Duodenal mucosa (tissue), 2 donors: ENCODE results near the gene IFITM2.
"Not testable (repeated sequence)": the region's sequence is repeated elsewhere in the genome, so short reads cannot be mapped to it uniquely, and the experiment has no call there.

ENCODE experiments used
- H3K27ac ChIP-seq: one replicate; pipeline ENCODE4 v1.7.0; 2013; ENCODE audit warnings: low read depth, low read length
- H3K27me3 ChIP-seq, 2 donors: one replicate each; pipeline ENCODE4 v1.7.0; 2013; ENCODE audit warnings: low read length in 2 of 2, control low read depth in 1 of 2; ENCODE audit not compliant: insufficient read depth in 2 of 2, control insufficient read depth in 1 of 2
- H3K36me3 ChIP-seq, 2 donors: one replicate each; pipeline ENCODE4 v1.7.0; 2013; ENCODE audit warnings: low read length in 2 of 2, control low read depth in 1 of 2; ENCODE audit not compliant: insufficient read depth in 2 of 2, control insufficient read depth in 1 of 2
- H3K4me1 ChIP-seq, 2 donors: one replicate each; pipeline ENCODE4 v1.7.0; 2013; ENCODE audit warnings: low read length in 2 of 2, control low read depth in 1 of 2; ENCODE audit not compliant: insufficient read depth in 2 of 2, control insufficient read depth in 1 of 2
- H3K4me3 ChIP-seq, 2 donors: one replicate each; pipeline ENCODE4 v1.7.0; 2013; ENCODE audit warnings: low read length in 2 of 2, low read depth in 1 of 2
- H3K9ac ChIP-seq, 2 donors: one replicate each; pipeline ENCODE4 v1.7.0; 2013; ENCODE audit warnings: low read length in 2 of 2, low read depth in 1 of 2
- H3K9me3 ChIP-seq, 2 donors: one replicate each; pipeline ENCODE4 v1.7.0; 2013; ENCODE audit warnings: low read length in 2 of 2, control low read depth in 1 of 2; ENCODE audit not compliant: control insufficient read depth in 1 of 2

The IFITM2 gene

GRCh38 chr11:328012-328411 lies 20.4 kb downstream of the IFITM2 start:
- Histone ChIP-seq H3K9ac (no peak overlapping the region), H3K4me3 (no peak overlapping the region), H3K36me3 (no peaks in the 10 kb centered on the region), H3K27me3 (no peaks in the 10 kb centered on the region), H3K9me3 (no peaks in the 10 kb centered on the region), H3K27ac (no peak overlapping the region), H3K4me1 (peaks cover 21 to 23% of the 10 kb centered on the region in 2 donors)

- not testable (repeated sequence) for H3K36me3 ChIP-seq, H3K9ac ChIP-seq, H3K9me3 ChIP-seq, H3K4me3 ChIP-seq, H3K27ac ChIP-seq, H3K27me3 ChIP-seq
- peaks cover 21 to 23% of the 10 kb centered on the region in 2 donors for H3K4me1 ChIP-seq
Observed at GRCh38 chr11:328516-329100, 21.0 kb downstream of the IFITM2 start.

GRCh38 chr11:329886-330253 lies 22.3 kb downstream of the IFITM2 start:
- H3K27ac ChIP-seq: no peak overlapping the region
- no peaks in the 10 kb centered on the region for H3K9me3 ChIP-seq
- H3K9ac ChIP-seq: no peak overlapping the region
- H3K4me3 ChIP-seq: no peak overlapping the region
- H3K27me3 ChIP-seq: no peaks in the 10 kb centered on the region
- no peaks in the 10 kb centered on the region for H3K36me3 ChIP-seq
- H3K4me1 ChIP-seq: peaks cover 15 to 23% of the 10 kb centered on the region in 2 donors

- no peaks in the 10 kb centered on the region for H3K9me3 ChIP-seq
- H3K36me3 ChIP-seq: no peaks in the 10 kb centered on the region
- H3K9ac ChIP-seq: no peak overlapping the region
- no peak overlapping the region for H3K27ac ChIP-seq
- peaks cover 14 to 23% of the 10 kb centered on the region in 2 donors for H3K4me1 ChIP-seq
- H3K4me3 ChIP-seq: no peak overlapping the region
- no peaks in the 10 kb centered on the region for H3K27me3 ChIP-seq
Observed at GRCh38 chr11:330307-330693, 22.7 kb downstream of the IFITM2 start.

- Histone ChIP-seq H3K27me3 (no peaks in the 10 kb centered on the region), H3K4me1 (peaks cover 18 to 25% of the 10 kb centered on the region in 2 donors), H3K9ac (no peak overlapping the region), H3K9me3 (no peaks in the 10 kb centered on the region), H3K4me3 (no peak overlapping the region), H3K36me3 (no peaks in the 10 kb centered on the region), H3K27ac (no peak overlapping the region)
Observed at GRCh38 chr11:330694-331357, 23.2 kb downstream of the IFITM2 start.

- Histone ChIP-seq H3K27ac (no peak overlapping the region), H3K27me3 (no peaks in the 10 kb centered on the region), H3K9me3 (no peaks in the 10 kb centered on the region), H3K9ac (no peak overlapping the region), H3K4me3 (no peak overlapping the region), H3K36me3 (no peaks in the 10 kb centered on the region), H3K4me1 (peaks cover 19 to 25% of the 10 kb centered on the region in 2 donors)
Observed at GRCh38 chr11:331358-332060, 23.9 kb downstream of the IFITM2 start.

- no peaks in the 10 kb centered on the region for H3K27me3 ChIP-seq
- H3K27ac ChIP-seq: no peak overlapping the region
- H3K9ac ChIP-seq: no peak overlapping the region
- H3K4me1 ChIP-seq: peaks cover 16 to 21% of the 10 kb centered on the region in 2 donors
- no peaks in the 10 kb centered on the region for H3K9me3 ChIP-seq
- no peak overlapping the region for H3K4me3 ChIP-seq
- no peaks in the 10 kb centered on the region for H3K36me3 ChIP-seq
Observed at GRCh38 chr11:332651-333480, 25.2 kb downstream of the IFITM2 start.

- peaks cover 16 to 21% of the 10 kb centered on the region in 2 donors for H3K4me1 ChIP-seq
- H3K27me3 ChIP-seq, H3K27ac ChIP-seq: not testable (repeated sequence)
Observed at GRCh38 chr11:333616-334263, 26.1 kb downstream of the IFITM2 start.

GRCh38 chr11:334264-334994 lies 26.8 kb downstream of the IFITM2 start:
- H3K27me3 ChIP-seq: no peaks in the 10 kb centered on the region
- no peaks in the 10 kb centered on the region for H3K9me3 ChIP-seq
- no peak overlapping the region for H3K27ac ChIP-seq
- H3K4me3 ChIP-seq: no peak overlapping the region
- no peaks in the 10 kb centered on the region for H3K36me3 ChIP-seq
- no peak overlapping the region for H3K9ac ChIP-seq
- H3K4me1 ChIP-seq: peaks cover 16 to 21% of the 10 kb centered on the region in 2 donors

More at GRCh38 chr11:333616-334263, 26.1 kb downstream of the IFITM2 start:
- H3K9ac ChIP-seq, H3K36me3 ChIP-seq, H3K9me3 ChIP-seq, H3K4me3 ChIP-seq: not testable (repeated sequence)
